ENCODE measurements around the gene RPL39.
"Not testable (repeated sequence)": the region's sequence is repeated elsewhere in the genome, so short reads cannot be mapped to it uniquely, and the experiment has no call there.

The RPL39 gene

GRCh38 chrX:119763181-119763580 lies 28.2 kb downstream of the RPL39 start:
- DNase-seq (ENCODE audit: low read depth in 2 of 2) = no peak

- no peak for DNase-seq (ENCODE audit: low read depth in 2 of 2)
Observed at GRCh38 chrX:119762718-119763117, 28.7 kb downstream of the RPL39 start.

- no peak for DNase-seq (ENCODE audit: low read depth in 2 of 2)
Observed at GRCh38 chrX:119760026-119760877, 31.2 kb downstream of the RPL39 start.

GRCh38 chrX:119759248-119759766 lies 32.1 kb downstream of the RPL39 start:
- no peak for DNase-seq (ENCODE audit: low read depth in 2 of 2)

GRCh38 chrX:119758731-119759247 lies 32.6 kb downstream of the RPL39 start:
- no peak for DNase-seq (ENCODE audit: low read depth in 2 of 2)

- no peak for DNase-seq (ENCODE audit: low read depth in 2 of 2)
Observed at GRCh38 chrX:119757979-119758730, 33.3 kb downstream of the RPL39 start, which contains the start of gene SOWAHD. SOWAHD (plus strand) TSS chrX:119758588; CDS start chrX:119758668, 80 bp downstream.

GRCh38 chrX:119757646-119757978 lies 33.8 kb downstream of the RPL39 start:
- DNase-seq (ENCODE audit: low read depth in 2 of 2) = no peak

- no peak for DNase-seq (ENCODE audit: low read depth in 2 of 2)
Observed at GRCh38 chrX:119756926-119757635, 34.3 kb downstream of the RPL39 start.

GRCh38 chrX:119755981-119756533 lies 35.4 kb downstream of the RPL39 start:
- peak; percentile 36 to 40 for DNase-seq (ENCODE audit: low read depth in 2 of 2)

GRCh38 chrX:119753639-119754257 lies 37.7 kb downstream of the RPL39 start:
- DNase-seq (ENCODE audit: low read depth in 2 of 2) = peak; percentile 13 to 40

- no peak for DNase-seq (ENCODE audit: low read depth in 2 of 2)
Observed at GRCh38 chrX:119753001-119753400, 38.4 kb downstream of the RPL39 start.

GRCh38 chrX:119750751-119751150 lies 40.7 kb downstream of the RPL39 start:
- not testable (repeated sequence) for DNase-seq (ENCODE audit: low read depth in 2 of 2)

- DNase-seq (ENCODE audit: low read depth in 2 of 2) = not testable (repeated sequence)
Observed at GRCh38 chrX:119750131-119750530, 41.3 kb downstream of the RPL39 start.

- DNase-seq (ENCODE audit: low read depth in 2 of 2) = no peak
Observed at GRCh38 chrX:119745283-119745848, 46.1 kb downstream of the RPL39 start.

- DNase-seq (ENCODE audit: low read depth in 2 of 2) = no peak
Observed at GRCh38 chrX:119738742-119739141, 52.7 kb downstream of the RPL39 start.
